ENCODE results near the gene EEF1A2.

Gene EEF1A2

GRCh38 chr20:63498960-63499337 is at the start of gene EEF1A2:
Gene EEF1A2 (minus strand): TSS chr20:63499083. CDS start chr20:63497763, 1,320 bp downstream.
- TF ChIP-seq CTCF (conservative IDR thresholded peaks at IDR 0.05; ENCODE audit: low read length), result no peak
- no peak for DNase-seq (ENCODE audit: low read depth)
- no peak within 1 kb of the TSS for H3K4me3 ChIP-seq (ENCODE audit: low read length)

- no peak for DNase-seq (ENCODE audit: low read depth)
- no peak overlapping the region for H3K4me3 ChIP-seq (ENCODE audit: low read length)
- no peak for TF ChIP-seq CTCF (conservative IDR thresholded peaks at IDR 0.05; ENCODE audit: low read length)
These were observed 49.7 kb upstream of the EEF1A2 start for GRCh38 chr20:63548542-63548941.

DNA sequence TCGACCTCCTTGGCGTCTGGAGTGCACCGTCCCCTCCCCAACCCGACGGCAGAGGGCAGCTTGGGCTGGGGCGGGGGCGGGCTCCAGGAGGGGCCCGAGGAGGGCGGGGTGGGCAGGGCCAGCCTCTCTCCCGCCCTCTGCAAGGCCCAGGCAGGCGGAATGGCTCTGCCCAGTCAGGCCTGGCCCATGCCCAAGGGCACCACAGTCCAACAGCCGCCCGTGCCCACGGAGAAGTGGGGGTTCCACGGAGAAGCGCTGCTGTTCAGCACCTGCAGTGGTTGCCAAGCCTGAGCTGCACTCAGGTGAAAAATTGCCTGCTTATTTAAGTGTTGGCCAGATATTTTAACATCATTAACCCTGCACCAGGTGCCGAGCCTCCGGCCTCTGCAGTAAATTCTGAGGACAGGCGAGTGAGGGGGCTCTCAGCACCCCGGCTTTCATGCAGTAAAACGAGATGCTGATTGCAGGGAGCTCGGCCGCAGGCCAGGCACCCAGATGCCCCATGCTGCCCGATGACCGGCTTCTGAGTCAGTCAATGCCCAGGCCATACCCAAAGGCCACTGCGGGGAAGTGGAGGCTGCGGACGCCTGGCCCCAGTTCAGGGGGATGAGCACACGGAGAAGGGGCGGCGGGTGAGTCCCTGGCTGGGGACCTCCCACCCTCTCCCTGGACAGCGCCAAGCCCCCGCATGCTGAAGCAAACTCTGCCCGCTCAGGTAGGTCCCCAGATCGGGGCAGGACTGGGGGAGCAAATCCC is 49.0 kb upstream of the EEF1A2 start, which contains the start of gene SRMS:
Gene SRMS (minus strand): TSS at position 25 of the 756 bp plus-strand sequence. CDS start 286 bp downstream, outside the sequence.
- DNase-seq (ENCODE audit: low read depth), result no peak
- TF ChIP-seq CTCF (conservative IDR thresholded peaks at IDR 0.05; ENCODE audit: low read length), result no peak
- H3K4me3 ChIP-seq (ENCODE audit: low read length), result no peak within 1 kb of the TSS

- DNase-seq (ENCODE audit: low read depth), result no peak
- TF ChIP-seq CTCF (conservative IDR thresholded peaks at IDR 0.05; ENCODE audit: low read length), result no peak
- no peak overlapping the region for H3K4me3 ChIP-seq (ENCODE audit: low read length)
These were observed 48.3 kb upstream of the EEF1A2 start for GRCh38 chr20:63546956-63547724.

DNA sequence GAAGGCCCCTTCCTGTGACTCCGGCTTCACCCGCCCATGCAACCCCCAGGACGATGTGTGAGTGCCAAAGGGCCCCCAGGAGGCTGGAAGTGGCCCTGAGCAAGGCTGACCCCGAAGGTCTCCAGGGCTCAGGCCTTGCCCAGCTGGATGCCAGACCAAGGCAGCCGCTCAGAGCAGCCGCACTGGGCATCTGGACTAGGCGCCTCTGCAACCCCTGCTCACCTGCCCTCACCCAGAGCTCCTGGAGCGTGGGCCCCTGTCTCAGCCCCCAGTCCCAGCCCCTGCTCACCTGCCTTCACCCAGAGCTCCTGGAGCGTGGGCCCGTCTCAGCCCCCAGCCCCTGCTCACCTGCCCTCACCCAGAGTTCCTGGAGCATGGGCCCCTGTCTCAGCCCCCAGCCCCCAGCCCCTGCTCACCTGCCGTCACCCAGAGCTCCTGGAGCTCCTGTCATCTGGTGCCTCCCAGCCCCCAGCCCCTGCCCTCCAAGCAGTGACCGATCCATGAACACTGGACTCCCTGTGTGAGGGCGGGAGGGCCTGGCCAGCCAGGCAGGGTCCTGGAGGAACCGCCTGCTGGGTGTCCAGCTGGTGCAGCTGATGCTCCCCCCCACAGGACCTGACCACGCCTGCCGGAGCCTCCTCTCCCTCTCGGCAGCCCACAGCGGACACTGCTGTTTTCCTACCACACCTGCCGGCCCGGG is 47.5 kb upstream of the EEF1A2 start:
- no peak for DNase-seq (ENCODE audit: low read depth)
- no peak overlapping the region for H3K4me3 ChIP-seq (ENCODE audit: low read length)
- no peak for TF ChIP-seq CTCF (conservative IDR thresholded peaks at IDR 0.05; ENCODE audit: low read length)

DNA sequence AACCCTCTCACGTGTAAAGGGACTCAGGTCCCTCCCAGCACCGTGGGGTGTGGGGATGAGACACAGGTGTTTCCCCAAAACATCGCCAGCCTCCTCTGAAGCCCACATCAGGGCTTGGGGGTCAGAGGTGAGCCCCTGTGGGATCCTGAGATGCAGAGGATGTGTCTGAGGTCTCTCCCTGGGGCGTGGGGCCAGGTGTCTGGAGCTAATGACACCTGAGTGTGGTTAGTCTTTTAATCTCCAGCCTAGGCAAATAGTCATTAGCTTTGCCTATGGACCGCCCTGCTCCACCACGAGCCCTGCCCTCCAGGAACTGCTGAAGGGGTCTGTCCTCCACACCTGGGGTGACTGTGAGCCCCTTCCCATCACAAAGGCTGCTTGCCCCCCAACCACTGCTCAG is 46.9 kb upstream of the EEF1A2 start:
- H3K4me3 ChIP-seq (ENCODE audit: low read length), result no peak overlapping the region
- no peak for DNase-seq (ENCODE audit: low read depth)
- TF ChIP-seq CTCF (conservative IDR thresholded peaks at IDR 0.05; ENCODE audit: low read length), result no peak
